Endothelial cell (in vitro differentiated cells): Measurements from ENCODE around the gene CCDC112. TPM values are rescaled to one million over a fixed set of nuclear protein-coding genes. Genes with fewer than 3 reads are reported as not detected.

ENCODE experiments used
- DNase-seq: peaks from one replicate; pipeline ENCODE4 v3.0.0; 2021; ENCODE audit warnings: low spot score
- H3K27ac Mint-ChIP-seq: one replicate; pipeline ENCODE4 v1.8.0; 2021; ENCODE audit warnings: mixed read lengths, inconsistent platforms; ENCODE audit not compliant: unreplicated experiment
- H3K27me3 Mint-ChIP-seq: one replicate; pipeline ENCODE4 v1.8.0; 2021; ENCODE audit warnings: mild to moderate bottlenecking, moderate library complexity, mixed read lengths, inconsistent platforms; ENCODE audit not compliant: unreplicated experiment
- H3K36me3 Mint-ChIP-seq: one replicate; pipeline ENCODE4 v1.8.0; 2021; ENCODE audit warnings: mild to moderate bottlenecking, low read depth, mixed read lengths, inconsistent platforms; ENCODE audit not compliant: unreplicated experiment
- H3K4me1 Mint-ChIP-seq: one replicate; pipeline ENCODE4 v1.8.0; 2021; ENCODE audit warnings: mild to moderate bottlenecking, mixed read lengths, inconsistent platforms; ENCODE audit not compliant: unreplicated experiment
- H3K4me3 Mint-ChIP-seq: one replicate; pipeline ENCODE4 v1.8.0; 2021; ENCODE audit warnings: mild to moderate bottlenecking, mixed read lengths, inconsistent platforms; ENCODE audit not compliant: unreplicated experiment
- H3K9me3 Mint-ChIP-seq: one replicate; pipeline ENCODE4 v1.8.0; 2021; ENCODE audit warnings: mixed read lengths, inconsistent platforms; ENCODE audit not compliant: unreplicated experiment
- total RNA-seq: library from RNA; stranded (reverse); fragmentation: NEBNext Ultra II Directional; extraction: Animal tissue kit (Norgen Biotek cat#: 25700); gene quantifications from one replicate; pipeline ENCODE4 v1.2.1, GENCODE V29; 2021; ENCODE audit not compliant: unreplicated experiment
- TF ChIP-seq, protein P1 (sequence below): fragments of 200-600 bp; sonication (generic); IDR thresholded peaks from one replicate; pipeline ENCODE4 v1.5.0; 2021; ENCODE audit warnings: antibody characterized with exemption; ENCODE audit not compliant: unreplicated experiment

The CCDC112 gene
- total RNA-seq, 1 donor from 2014 or later = 7.2 TPM

- Mint-ChIP-seq H3K27me3 (peaks cover 2% of the 10 kb centered on the region), H3K4me1 (no peaks in the 10 kb centered on the region), H3K4me3 (no peak overlapping the region), H3K9me3 (no peaks in the 10 kb centered on the region), H3K27ac (no peak overlapping the region), H3K36me3 (no peaks in the 10 kb centered on the region)
- no peak for DNase-seq
- TF ChIP-seq, protein P1, sequence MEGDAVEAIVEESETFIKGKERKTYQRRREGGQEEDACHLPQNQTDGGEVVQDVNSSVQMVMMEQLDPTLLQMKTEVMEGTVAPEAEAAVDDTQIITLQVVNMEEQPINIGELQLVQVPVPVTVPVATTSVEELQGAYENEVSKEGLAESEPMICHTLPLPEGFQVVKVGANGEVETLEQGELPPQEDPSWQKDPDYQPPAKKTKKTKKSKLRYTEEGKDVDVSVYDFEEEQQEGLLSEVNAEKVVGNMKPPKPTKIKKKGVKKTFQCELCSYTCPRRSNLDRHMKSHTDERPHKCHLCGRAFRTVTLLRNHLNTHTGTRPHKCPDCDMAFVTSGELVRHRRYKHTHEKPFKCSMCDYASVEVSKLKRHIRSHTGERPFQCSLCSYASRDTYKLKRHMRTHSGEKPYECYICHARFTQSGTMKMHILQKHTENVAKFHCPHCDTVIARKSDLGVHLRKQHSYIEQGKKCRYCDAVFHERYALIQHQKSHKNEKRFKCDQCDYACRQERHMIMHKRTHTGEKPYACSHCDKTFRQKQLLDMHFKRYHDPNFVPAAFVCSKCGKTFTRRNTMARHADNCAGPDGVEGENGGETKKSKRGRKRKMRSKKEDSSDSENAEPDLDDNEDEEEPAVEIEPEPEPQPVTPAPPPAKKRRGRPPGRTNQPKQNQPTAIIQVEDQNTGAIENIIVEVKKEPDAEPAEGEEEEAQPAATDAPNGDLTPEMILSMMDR = no peak
These were observed 29.0 kb upstream of the CCDC112 start for GRCh38 chr5:115325296-115325959.

- H3K9me3 Mint-ChIP-seq = no peaks in the 10 kb centered on the region
- no peak overlapping the region for H3K27ac Mint-ChIP-seq
These were observed 27.6 kb upstream of the CCDC112 start for GRCh38 chr5:115324021-115324420.

DNA sequence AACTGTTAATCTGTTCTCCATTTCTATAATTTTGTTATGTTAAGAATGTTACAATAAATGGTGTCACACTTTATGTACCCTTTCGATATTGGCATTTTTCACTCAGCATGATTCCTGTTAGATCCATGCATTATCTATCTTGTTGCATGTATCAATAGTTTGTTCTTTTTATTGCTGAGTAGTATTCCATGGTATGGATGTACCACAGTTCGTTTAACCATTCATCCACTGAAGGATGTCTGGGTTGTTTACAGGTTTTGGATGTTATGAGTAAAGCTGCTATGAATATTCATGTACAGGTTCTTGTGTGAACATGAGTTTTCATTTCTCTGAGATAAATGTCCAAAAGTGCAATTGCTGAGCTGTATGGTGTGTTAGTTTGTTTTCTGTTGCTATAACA, 26.3 kb upstream of the CCDC112 start:
- no peak overlapping the region for H3K4me3 Mint-ChIP-seq
- no peaks in the 10 kb centered on the region for H3K36me3 Mint-ChIP-seq
- TF ChIP-seq, protein P1 = no peak
- H3K9me3 Mint-ChIP-seq = no peaks in the 10 kb centered on the region
- DNase-seq = no peak
- H3K27ac Mint-ChIP-seq = no peak overlapping the region
- no peaks in the 10 kb centered on the region for H3K4me1 Mint-ChIP-seq
- H3K27me3 Mint-ChIP-seq = peaks cover 2% of the 10 kb centered on the region

More at GRCh38 chr5:115324021-115324420, 27.6 kb upstream of the CCDC112 start:
- DNase-seq = no peak
- Mint-ChIP-seq H3K4me3 (no peak overlapping the region), H3K27me3 (peaks cover 2% of the 10 kb centered on the region), H3K4me1 (no peaks in the 10 kb centered on the region), H3K36me3 (no peaks in the 10 kb centered on the region)
- TF ChIP-seq, protein P1 = no peak

DNA sequence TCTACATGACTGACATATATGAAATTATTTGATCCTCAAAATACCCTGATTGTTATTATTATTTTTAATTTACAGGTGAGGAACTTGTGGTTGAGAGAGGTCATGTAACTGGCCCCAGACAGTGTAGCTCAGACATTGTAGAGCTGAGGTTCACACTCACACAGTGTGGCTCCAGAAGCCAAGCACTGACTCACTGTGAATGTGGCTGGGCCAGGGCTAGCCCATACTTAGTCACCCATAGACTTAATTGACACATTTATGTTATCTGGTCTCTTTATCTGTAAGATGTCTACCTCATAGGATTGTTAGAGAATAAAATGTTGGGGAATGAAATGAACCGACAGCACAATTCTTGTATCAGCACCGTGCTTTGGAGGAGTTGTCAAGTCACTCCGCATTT, 24.9 kb upstream of the CCDC112 start:
- no peaks in the 10 kb centered on the region for H3K4me1 Mint-ChIP-seq
- H3K27ac Mint-ChIP-seq = no peak overlapping the region
- TF ChIP-seq, protein P1 = no peak
- no peak for DNase-seq
- no peak overlapping the region for H3K4me3 Mint-ChIP-seq
- H3K9me3 Mint-ChIP-seq = no peaks in the 10 kb centered on the region
- peaks cover 2% of the 10 kb centered on the region for H3K27me3 Mint-ChIP-seq
- no peaks in the 10 kb centered on the region for H3K36me3 Mint-ChIP-seq

- Mint-ChIP-seq H3K4me3 (no peak overlapping the region), H3K9me3 (no peaks in the 10 kb centered on the region), H3K4me1 (no peaks in the 10 kb centered on the region), H3K27ac (no peak overlapping the region), H3K36me3 (no peaks in the 10 kb centered on the region), H3K27me3 (no peaks in the 10 kb centered on the region)
- TF ChIP-seq, protein P1 = no peak
- no peak for DNase-seq
These were observed 24.1 kb upstream of the CCDC112 start for GRCh38 chr5:115320515-115320914.
